Neural cell (in vitro differentiated cells): ENCODE data around the gene HOXA4. TPM values are rescaled to one million over a fixed set of nuclear protein-coding genes. Genes with fewer than 3 reads are reported as not detected.

Source experiments
- H2AFZ ChIP-seq: fragments of 200-600, 300-800 bp; sonication (generic), shearing (Covaris generic); 2 replicates; pipeline ENCODE4 v1.6.0; 2014; ENCODE audit warnings: low read depth, mild to moderate bottlenecking, antibody characterized with exemption, low read length, moderate library complexity
- H3F3A ChIP-seq: fragments of 200-600 bp; shearing (Covaris generic); 2 replicates; pipeline ENCODE4 v1.6.1; 2016; ENCODE audit warnings: mild to moderate bottlenecking, moderate library complexity, mixed read lengths, antibody characterized with exemption, low read length; ENCODE audit not compliant: insufficient read depth, poor library complexity, severe bottlenecking
- H3K27ac ChIP-seq: fragments of 200-600, 300-800 bp; sonication (generic), shearing (Covaris generic); 2 replicates; pipeline ENCODE4 v1.5.1; 2014; ENCODE audit warnings: mild to moderate bottlenecking, low read length, moderate library complexity
- H3K27me3 ChIP-seq: fragments of 300-800, 200-600 bp; sonication (generic), shearing (Covaris generic); 2 replicates; pipeline ENCODE4 v1.6.0; 2014; ENCODE audit warnings: mild to moderate bottlenecking, low read depth, low read length, moderate library complexity; ENCODE audit not compliant: insufficient read depth
- H3K36me3 ChIP-seq: fragments of 300-800, 200-600 bp; sonication (generic), shearing (Covaris generic); 2 replicates; pipeline ENCODE4 v1.5.1; 2014; ENCODE audit warnings: mild to moderate bottlenecking, antibody characterized with exemption, low read length, moderate library complexity; ENCODE audit not compliant: insufficient read depth
- H3K4me2 ChIP-seq: fragments of 300-800, 200-600 bp; sonication (generic), shearing (Covaris generic); 2 replicates; pipeline ENCODE4 v1.6.0; 2014; ENCODE audit warnings: mild to moderate bottlenecking, low read length
- H3K4me3 ChIP-seq: fragments of 300-800, 200-600 bp; sonication (generic), shearing (Covaris generic); 2 replicates; pipeline ENCODE4 v1.5.1; 2014; ENCODE audit warnings: mild to moderate bottlenecking, low read length, moderate library complexity
- H3K79me2 ChIP-seq: fragments of 200-600 bp; shearing (Covaris generic); replicated peaks from 2 replicates; pipeline ENCODE4 v1.6.0; 2014; ENCODE audit warnings: mild to moderate bottlenecking, low read length, moderate library complexity; ENCODE audit not compliant: insufficient read depth
- H3K9ac ChIP-seq: fragments of 300-800, 200-600 bp; sonication (generic), shearing (Covaris generic); 2 replicates; pipeline ENCODE4 v1.6.1; 2016; ENCODE audit warnings: mild to moderate bottlenecking, low read length, mixed read lengths
- H3K9me2 ChIP-seq: fragments of 200-600 bp; shearing (Covaris generic); 2 replicates; pipeline ENCODE4 v1.6.1; 2016; ENCODE audit warnings: mild to moderate bottlenecking, low read length, mixed read lengths; ENCODE audit not compliant: insufficient read depth
- H3K9me3 ChIP-seq: fragments of 200-600, 300-800 bp; sonication (generic), shearing (Covaris generic); 2 replicates; pipeline ENCODE4 v1.6.1; 2016; ENCODE audit warnings: mild to moderate bottlenecking, mixed run types, low read length, moderate library complexity, mixed read lengths
- H4K20me1 ChIP-seq: fragments of 200-600 bp; shearing (Covaris generic); 2 replicates; pipeline ENCODE4 v1.6.1; 2016; ENCODE audit warnings: mild to moderate bottlenecking, mixed run types; ENCODE audit not compliant: insufficient read depth
- CTCF ChIP-seq: fragments of 450-650 bp; IDR thresholded peaks from 2 replicates; pipeline ENCODE4 v1.5.1; 2014; ENCODE audit warnings: antibody characterized with exemption, mild to moderate bottlenecking, moderate library complexity; ENCODE audit not compliant: poor library complexity, severe bottlenecking
- EP300 ChIP-seq: fragments of 450-650 bp; conservative IDR thresholded peaks from 2 replicates; pipeline ENCODE4 v1.6.1; 2014; ENCODE audit warnings: antibody characterized with exemption, mild to moderate bottlenecking, moderate library complexity; ENCODE audit not compliant: poor library complexity, severe bottlenecking
- EZH2 ChIP-seq: fragments of 200-600, 300-800 bp; shearing (Covaris generic), sonication (generic); IDR thresholded peaks from 2 replicates; pipeline ENCODE4 v1.6.1; 2014; ENCODE audit warnings: antibody characterized with exemption, low read length, borderline replicate concordance, mild to moderate bottlenecking; ENCODE audit not compliant: insufficient read depth, poor library complexity, severe bottlenecking
- MXI1 ChIP-seq: fragments of 450-650 bp; conservative IDR thresholded peaks from 2 replicates; pipeline ENCODE4 v1.6.1; 2014; ENCODE audit warnings: antibody characterized with exemption, mild to moderate bottlenecking; ENCODE audit not compliant: poor library complexity, severe bottlenecking
- POLR2AphosphoS5 ChIP-seq: IDR thresholded peaks from 2 replicates; pipeline ENCODE4 v1.6.1; 2012
- RAD21 ChIP-seq: fragments of 450-650 bp; conservative IDR thresholded peaks from 2 replicates; pipeline ENCODE4 v1.6.1; 2014; ENCODE audit warnings: antibody characterized with exemption, mild to moderate bottlenecking, moderate library complexity
- SMC3 ChIP-seq: fragments of 450-650 bp; conservative IDR thresholded peaks from 2 replicates; pipeline ENCODE4 v1.6.1; 2014; ENCODE audit warnings: antibody characterized with exemption, mild to moderate bottlenecking, moderate library complexity; ENCODE audit not compliant: poor library complexity
- TAF1 ChIP-seq: IDR thresholded peaks from 2 replicates; pipeline ENCODE4 v1.6.1; 2012; ENCODE audit warnings: low read depth
- polyA plus RNA-seq: library from polyadenylated mRNA; depleted of rRNA; stranded (reverse); fragments of >200 nt; gene quantifications from 2 replicates; pipeline ENCODE4 v1.2.3, GENCODE V29; 2014
- TF ChIP-seq, protein P1 (sequence below): IDR thresholded peaks from 2 replicates; pipeline ENCODE4 v1.6.1; 2012; ENCODE audit warnings: borderline replicate concordance

HOXA4 gene
- polyA plus RNA-seq, 1 donor from 2014 or later: not detected

GRCh38 chr7:27146491-27147198 lies 16.1 kb upstream of the HOXA4 start:
- no peak overlapping the region for H3K4me3 ChIP-seq
- H3K27me3 ChIP-seq: peaks cover 100% of the 10 kb centered on the region
- TF ChIP-seq CTCF (no peak), TAF1 (no peak), MXI1 (no peak), SMC3 (no peak)
- TF ChIP-seq, protein P1, sequence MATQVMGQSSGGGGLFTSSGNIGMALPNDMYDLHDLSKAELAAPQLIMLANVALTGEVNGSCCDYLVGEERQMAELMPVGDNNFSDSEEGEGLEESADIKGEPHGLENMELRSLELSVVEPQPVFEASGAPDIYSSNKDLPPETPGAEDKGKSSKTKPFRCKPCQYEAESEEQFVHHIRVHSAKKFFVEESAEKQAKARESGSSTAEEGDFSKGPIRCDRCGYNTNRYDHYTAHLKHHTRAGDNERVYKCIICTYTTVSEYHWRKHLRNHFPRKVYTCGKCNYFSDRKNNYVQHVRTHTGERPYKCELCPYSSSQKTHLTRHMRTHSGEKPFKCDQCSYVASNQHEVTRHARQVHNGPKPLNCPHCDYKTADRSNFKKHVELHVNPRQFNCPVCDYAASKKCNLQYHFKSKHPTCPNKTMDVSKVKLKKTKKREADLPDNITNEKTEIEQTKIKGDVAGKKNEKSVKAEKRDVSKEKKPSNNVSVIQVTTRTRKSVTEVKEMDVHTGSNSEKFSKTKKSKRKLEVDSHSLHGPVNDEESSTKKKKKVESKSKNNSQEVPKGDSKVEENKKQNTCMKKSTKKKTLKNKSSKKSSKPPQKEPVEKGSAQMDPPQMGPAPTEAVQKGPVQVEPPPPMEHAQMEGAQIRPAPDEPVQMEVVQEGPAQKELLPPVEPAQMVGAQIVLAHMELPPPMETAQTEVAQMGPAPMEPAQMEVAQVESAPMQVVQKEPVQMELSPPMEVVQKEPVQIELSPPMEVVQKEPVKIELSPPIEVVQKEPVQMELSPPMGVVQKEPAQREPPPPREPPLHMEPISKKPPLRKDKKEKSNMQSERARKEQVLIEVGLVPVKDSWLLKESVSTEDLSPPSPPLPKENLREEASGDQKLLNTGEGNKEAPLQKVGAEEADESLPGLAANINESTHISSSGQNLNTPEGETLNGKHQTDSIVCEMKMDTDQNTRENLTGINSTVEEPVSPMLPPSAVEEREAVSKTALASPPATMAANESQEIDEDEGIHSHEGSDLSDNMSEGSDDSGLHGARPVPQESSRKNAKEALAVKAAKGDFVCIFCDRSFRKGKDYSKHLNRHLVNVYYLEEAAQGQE: no peak
- H3K79me2 ChIP-seq: no peaks in the 10 kb centered on the region
- H4K20me1 ChIP-seq: no peaks in the 10 kb centered on the region
- no peak overlapping the region for H3K27ac ChIP-seq
- H3K4me2 ChIP-seq: no peak overlapping the region
- H3F3A ChIP-seq: no peaks in the 10 kb centered on the region
- H3K9me2 ChIP-seq: no peaks in the 10 kb centered on the region
- H3K9me3 ChIP-seq: peaks cover 39% of the 10 kb centered on the region
- H2AFZ ChIP-seq: no peak overlapping the region
- no peak overlapping the region for H3K9ac ChIP-seq
- no peaks in the 10 kb centered on the region for H3K36me3 ChIP-seq

DNA sequence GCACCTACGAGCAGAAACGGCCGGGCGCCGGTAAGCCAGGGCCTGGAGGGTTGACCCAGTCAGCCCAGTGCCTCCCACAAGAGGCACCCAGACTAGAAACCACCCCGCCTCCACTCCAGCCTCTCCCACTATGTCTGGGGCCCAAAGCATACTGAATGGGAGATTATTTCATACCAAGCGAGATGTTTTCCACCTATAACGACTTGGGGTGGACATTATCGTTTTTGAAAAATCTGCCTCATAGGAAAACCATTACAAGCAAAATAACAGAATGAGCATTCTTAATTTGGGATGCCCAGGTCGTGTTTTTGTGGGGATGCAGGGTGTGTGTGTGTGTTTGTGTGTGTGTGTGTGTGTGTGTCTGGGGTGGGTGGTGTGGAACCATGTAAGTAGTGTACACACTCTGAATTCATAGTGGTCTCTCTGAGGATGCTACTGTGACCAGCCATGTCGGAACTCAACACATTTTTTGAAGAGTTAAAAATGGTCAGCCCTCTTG lies 15.4 kb upstream of the HOXA4 start:
- H3K9me3 ChIP-seq: peaks cover 40% of the 10 kb centered on the region
- no peak overlapping the region for H2AFZ ChIP-seq
- H3F3A ChIP-seq: no peaks in the 10 kb centered on the region
- H3K9ac ChIP-seq: no peak overlapping the region
- no peak overlapping the region for H3K4me3 ChIP-seq
- H3K36me3 ChIP-seq: no peaks in the 10 kb centered on the region
- no peak overlapping the region for H3K27ac ChIP-seq
- no peak overlapping the region for H3K4me2 ChIP-seq
- peaks cover 100% of the 10 kb centered on the region for H3K27me3 ChIP-seq
- H3K79me2 ChIP-seq: no peaks in the 10 kb centered on the region
- H3K9me2 ChIP-seq: no peaks in the 10 kb centered on the region
- TF ChIP-seq, protein P1: no peak
- TF ChIP-seq RAD21 (no peak), POLR2AphosphoS5 (no peak), SMC3 (no peak), MXI1 (no peak), TAF1 (no peak), CTCF (no peak), EZH2 (no peak), EP300 (no peak)
- H4K20me1 ChIP-seq: no peaks in the 10 kb centered on the region
